ENCODE data around the gene FKBP1B. TPM values are rescaled to one million over a fixed set of nuclear protein-coding genes. Genes with fewer than 3 reads are reported as not detected.
"Not testable (repeated sequence)": the region's sequence is repeated elsewhere in the genome, so short reads cannot be mapped to it uniquely, and the experiment has no call there.

Gene FKBP1B
- total RNA-seq, 1 experiment from 2014 or later = not detected

GRCh38 chr2:24055750-24056149, 6.2 kb downstream of the FKBP1B start:
- no peak for DNase-seq (ENCODE audit: extremely low read depth, low read depth)

DNA sequence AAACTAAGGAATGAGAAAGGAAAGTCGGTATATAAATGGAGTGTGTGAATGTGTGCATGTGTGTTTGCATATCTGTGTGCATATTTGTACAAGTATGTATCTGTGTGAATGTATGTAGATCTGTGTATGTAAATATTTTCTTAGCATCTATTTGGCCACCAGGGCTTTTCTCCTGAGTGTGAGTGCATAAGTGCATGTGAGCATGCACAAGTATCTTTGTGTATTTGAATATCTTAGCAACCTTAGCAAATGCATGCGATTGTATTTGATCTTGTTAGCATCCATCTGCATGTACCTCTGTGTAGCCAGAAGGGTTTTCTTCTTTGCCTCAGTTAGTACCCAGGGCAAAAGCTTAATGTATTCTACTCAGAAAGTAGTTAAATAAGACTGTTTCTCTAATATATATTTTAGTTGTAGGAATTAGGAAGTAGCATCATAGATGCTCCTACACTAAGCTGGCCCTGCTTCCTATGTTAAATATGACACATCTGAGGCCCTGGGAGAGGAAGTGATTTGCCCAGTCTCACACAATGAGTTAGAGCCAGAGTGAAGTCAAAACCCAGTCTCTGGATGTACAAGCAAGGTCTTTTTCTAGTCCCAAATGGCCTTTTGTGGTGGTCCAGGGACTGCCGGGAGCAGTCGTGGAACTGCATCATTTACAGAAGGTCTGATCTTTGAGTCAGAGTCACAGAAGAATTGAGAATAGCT, 9.2 kb downstream of the FKBP1B start:
- DNase-seq (ENCODE audit: extremely low read depth, low read depth) = no peak

GRCh38 chr2:24065341-24065740, 15.8 kb downstream of the FKBP1B start:
- DNase-seq (ENCODE audit: extremely low read depth, low read depth) = no peak

DNA sequence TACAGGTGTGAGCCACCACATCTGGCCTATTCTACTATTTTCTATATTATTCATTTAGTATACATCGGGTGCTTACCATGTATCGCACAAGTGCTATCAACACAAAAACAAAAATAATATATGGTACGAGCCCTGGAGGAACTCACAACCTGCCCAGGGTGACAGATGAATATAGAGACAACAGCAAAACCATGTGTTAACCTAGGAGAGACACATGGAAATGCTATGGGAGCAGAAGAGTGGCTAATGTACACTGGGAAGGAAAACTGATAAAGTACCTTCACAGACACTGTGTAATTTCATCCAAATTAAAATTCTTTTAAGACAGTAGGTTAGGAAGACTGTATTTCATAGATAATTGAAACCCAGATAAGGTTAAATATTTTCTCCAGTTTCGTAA, 22.7 kb downstream of the FKBP1B start:
- DNase-seq (ENCODE audit: extremely low read depth, low read depth) = no peak

- no peak for DNase-seq (ENCODE audit: extremely low read depth, low read depth)
Measured at GRCh38 chr2:24073816-24074215, 24.3 kb downstream of the FKBP1B start.

DNA sequence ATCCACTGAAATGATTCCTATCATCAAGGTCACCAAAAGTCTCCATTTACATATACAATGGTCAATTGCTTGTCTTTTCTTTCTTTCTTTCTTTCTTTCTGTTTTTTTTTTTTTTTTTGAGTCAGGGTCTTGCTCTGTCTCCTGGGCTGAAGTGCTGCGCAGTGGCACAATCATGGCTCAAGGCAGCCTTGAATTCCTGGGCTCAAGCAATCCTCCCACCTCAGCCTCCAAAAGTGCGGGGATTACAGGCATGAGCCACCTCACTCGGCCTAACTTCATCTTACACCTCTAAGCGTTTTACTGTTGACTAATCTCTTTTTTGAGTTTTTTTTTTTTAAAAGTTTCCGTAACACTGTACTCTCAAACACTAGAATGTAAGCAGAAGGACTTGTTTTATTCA, 25.7 kb downstream of the FKBP1B start:
- DNase-seq (ENCODE audit: extremely low read depth, low read depth) = no peak

GRCh38 chr2:24075915-24076848, 26.6 kb downstream of the FKBP1B start, which contains the start of gene SF3B6:
SF3B6 (minus strand) TSS chr2:24076326; CDS start chr2:24076229, 97 bp downstream.
- peak; percentile 99 for DNase-seq (ENCODE audit: extremely low read depth, low read depth)

DNA sequence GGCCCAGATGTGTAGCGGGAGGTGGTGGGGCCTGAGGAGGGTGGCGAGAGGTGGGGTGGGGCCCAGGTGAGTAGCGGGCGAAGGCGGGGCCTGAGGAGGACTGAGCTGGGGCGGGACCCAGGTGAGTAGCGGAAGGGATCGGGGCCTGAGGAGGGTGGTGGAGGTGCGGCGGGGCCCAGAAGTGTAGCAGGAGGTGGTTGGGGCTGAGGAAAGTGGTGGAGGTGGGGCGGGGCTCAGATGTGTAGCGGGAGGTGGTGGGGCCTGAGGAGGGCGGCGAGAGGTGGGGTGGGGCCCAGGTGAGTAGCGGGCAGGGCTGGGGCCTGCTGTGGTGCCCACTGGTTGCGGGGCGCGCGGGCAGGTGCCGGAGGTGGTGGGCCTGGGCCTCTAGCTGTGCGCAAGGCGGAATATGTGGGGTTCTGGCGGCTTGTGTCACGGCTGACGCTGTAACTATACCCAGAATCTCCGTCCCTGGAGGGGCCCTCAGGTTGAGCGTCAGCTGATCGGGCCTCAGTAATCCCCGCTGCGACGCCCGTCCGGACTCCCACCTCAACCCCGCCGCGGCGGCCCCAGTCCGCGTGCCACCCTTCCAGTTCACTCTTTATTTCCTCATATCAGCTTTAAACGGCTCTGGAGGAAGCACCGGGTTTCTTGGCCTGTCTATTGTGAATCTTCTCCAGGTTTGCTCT, 27.5 kb downstream of the FKBP1B start:
- no peak for DNase-seq (ENCODE audit: extremely low read depth, low read depth)

DNA sequence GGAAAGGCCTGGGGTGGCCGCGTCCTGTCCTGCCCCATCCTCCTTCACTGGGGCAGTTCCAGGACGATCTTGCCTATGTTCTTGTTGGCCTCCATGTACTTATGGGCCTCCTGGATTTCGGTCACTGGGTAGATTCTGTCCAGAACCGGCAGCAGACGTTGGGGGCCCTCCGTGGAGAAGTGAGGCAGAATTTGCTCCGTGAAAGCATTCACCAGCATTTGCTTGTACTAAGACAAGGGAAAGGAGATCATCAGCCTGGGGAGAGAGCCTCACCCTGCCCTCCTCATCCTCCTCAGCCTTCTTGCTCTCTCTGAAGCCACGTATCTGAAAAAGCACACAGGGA, 28.0 kb downstream of the FKBP1B start:
- no peak for DNase-seq (ENCODE audit: extremely low read depth, low read depth)

GRCh38 chr2:24077879-24078278, 28.3 kb downstream of the FKBP1B start:
- DNase-seq (ENCODE audit: extremely low read depth, low read depth) = no peak

- DNase-seq (ENCODE audit: extremely low read depth, low read depth) = no peak
Measured at GRCh38 chr2:24080701-24081100, 31.2 kb downstream of the FKBP1B start.

- no peak for DNase-seq (ENCODE audit: extremely low read depth, low read depth)
Measured at GRCh38 chr2:24082787-24083566, 33.4 kb downstream of the FKBP1B start.

- DNase-seq (ENCODE audit: extremely low read depth, low read depth) = peak; percentile 75
Measured at GRCh38 chr2:24083567-24084385, 34.2 kb downstream of the FKBP1B start.

GRCh38 chr2:24084386-24085199, 35.1 kb downstream of the FKBP1B start, which contains the start of gene TP53I3:
TP53I3 (minus strand) TSS chr2:24084834; CDS start chr2:24084326, 508 bp downstream.
- DNase-seq (ENCODE audit: extremely low read depth, low read depth) = peak; percentile 87

DNA sequence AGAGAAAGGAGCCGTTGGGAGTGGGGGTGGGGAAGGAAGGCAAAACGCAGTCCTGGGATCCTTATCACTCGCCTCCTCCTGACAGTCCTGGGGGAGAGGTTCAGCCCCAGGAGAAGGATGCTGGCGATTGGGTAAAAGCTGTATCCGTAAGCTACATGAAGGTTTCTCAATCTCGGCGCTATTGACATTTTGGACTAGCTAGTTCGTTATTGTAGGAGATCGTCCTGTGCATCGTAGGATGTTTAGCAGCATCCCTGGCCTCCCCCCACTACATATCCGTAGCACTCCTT, 35.6 kb downstream of the FKBP1B start:
- no peak for DNase-seq (ENCODE audit: extremely low read depth, low read depth)

GRCh38 chr2:24086241-24086640, 36.7 kb downstream of the FKBP1B start:
- no peak for DNase-seq (ENCODE audit: extremely low read depth, low read depth)

DNA sequence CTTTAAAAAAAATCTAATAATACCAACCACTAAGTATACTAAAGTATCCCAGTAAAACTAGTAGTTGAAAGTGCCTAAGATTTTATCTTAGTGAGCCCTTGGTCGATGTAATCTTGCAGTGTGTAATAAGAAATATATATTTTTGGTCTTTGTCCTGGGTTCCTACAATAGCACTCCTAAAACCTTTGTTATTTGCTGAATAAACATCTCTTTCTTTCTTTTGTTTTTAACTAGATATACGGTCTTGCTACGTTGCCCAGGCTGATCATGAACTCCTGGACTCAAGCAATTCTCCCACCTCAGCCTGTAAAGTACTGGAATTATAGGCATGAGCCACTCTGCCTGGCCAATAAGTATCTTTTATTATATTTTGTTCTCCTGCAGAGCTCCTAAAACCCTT, 37.5 kb downstream of the FKBP1B start:
- no peak for DNase-seq (ENCODE audit: extremely low read depth, low read depth)

GRCh38 chr2:24088821-24089359, 39.3 kb downstream of the FKBP1B start:
- no peak for DNase-seq (ENCODE audit: extremely low read depth, low read depth)

- DNase-seq (ENCODE audit: extremely low read depth, low read depth) = not testable (repeated sequence)
Measured at GRCh38 chr2:24093270-24093669, 43.7 kb downstream of the FKBP1B start.
